Fibroblast of villous mesenchyme (primary cell): ENCODE results near the gene PIM3. TPM values are rescaled to one million over a fixed set of nuclear protein-coding genes. Genes with fewer than 3 reads are reported as not detected.

Experiments used
- DNase-seq: peaks from one replicate; pipeline ENCODE4 v3.0.0-alpha.2; 2010; ENCODE audit warnings: low read depth
- H3K4me3 ChIP-seq: 2 replicates; pipeline ENCODE4 v1.5.1; 2011; ENCODE audit warnings: low read depth, mild to moderate bottlenecking, low read length
- CTCF ChIP-seq: IDR thresholded peaks from 2 replicates; pipeline ENCODE4 v1.5.1; 2012; ENCODE audit warnings: low read depth, mild to moderate bottlenecking, low read length; ENCODE audit not compliant: insufficient read depth
- total RNA-seq: library from RNA; depleted of rRNA; stranded (reverse); fragments of >200 nt; gene quantifications from 2 replicates; pipeline ENCODE4 v1.2.3, GENCODE V29; 2012

PIM3 gene
- total RNA-seq, 1 donor = 32.0 TPM

- no peak for DNase-seq
- no peak for TF ChIP-seq CTCF
- H3K4me3 ChIP-seq = no peak overlapping the region
Measured at GRCh38 chr22:49949914-49950292, 10.7 kb upstream of the PIM3 start.

- H3K4me3 ChIP-seq = no peak overlapping the region
- no peak for TF ChIP-seq CTCF
- no peak for DNase-seq
Measured at GRCh38 chr22:49950396-49950994, 10.1 kb upstream of the PIM3 start.

DNA sequence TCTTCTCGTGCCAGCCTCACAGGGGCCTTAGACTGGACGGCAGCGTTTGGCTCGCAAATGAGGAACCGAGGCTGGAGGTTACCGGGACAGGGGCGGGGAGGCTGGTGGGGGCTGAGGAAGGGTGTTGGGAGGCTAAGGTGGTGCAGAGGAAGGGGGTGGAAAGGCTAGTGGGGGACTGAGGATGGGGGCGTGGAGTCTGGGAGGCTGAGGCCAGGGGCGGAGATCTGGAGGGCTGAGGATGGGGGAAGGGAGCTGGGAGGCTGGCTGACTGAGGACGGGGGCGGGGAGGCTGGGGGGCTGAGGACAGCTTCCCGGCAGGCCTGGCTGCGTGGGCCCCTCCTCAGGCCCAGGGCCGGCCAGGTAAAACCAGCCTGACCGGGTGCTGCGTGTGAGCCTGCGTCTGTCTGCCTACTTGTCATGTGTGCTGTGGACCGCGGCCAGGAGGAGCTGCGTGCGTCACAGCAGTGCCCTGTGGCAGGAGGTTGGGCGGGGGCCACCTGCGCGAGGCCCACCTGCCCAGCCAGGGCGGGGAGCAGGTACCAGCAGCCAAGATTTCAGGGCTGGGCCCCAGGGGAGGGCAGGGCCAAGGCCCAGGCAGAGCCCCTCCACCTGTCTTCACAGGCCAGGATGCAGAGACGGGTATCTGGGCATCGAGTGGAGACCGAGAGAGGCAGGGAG is 9.4 kb upstream of the PIM3 start:
- H3K4me3 ChIP-seq = no peak overlapping the region
- TF ChIP-seq CTCF = no peak
- DNase-seq = no peak

GRCh38 chr22:49951678-49951985 is 8.9 kb upstream of the PIM3 start:
- no peak for DNase-seq
- H3K4me3 ChIP-seq = no peak overlapping the region
- no peak for TF ChIP-seq CTCF

DNA sequence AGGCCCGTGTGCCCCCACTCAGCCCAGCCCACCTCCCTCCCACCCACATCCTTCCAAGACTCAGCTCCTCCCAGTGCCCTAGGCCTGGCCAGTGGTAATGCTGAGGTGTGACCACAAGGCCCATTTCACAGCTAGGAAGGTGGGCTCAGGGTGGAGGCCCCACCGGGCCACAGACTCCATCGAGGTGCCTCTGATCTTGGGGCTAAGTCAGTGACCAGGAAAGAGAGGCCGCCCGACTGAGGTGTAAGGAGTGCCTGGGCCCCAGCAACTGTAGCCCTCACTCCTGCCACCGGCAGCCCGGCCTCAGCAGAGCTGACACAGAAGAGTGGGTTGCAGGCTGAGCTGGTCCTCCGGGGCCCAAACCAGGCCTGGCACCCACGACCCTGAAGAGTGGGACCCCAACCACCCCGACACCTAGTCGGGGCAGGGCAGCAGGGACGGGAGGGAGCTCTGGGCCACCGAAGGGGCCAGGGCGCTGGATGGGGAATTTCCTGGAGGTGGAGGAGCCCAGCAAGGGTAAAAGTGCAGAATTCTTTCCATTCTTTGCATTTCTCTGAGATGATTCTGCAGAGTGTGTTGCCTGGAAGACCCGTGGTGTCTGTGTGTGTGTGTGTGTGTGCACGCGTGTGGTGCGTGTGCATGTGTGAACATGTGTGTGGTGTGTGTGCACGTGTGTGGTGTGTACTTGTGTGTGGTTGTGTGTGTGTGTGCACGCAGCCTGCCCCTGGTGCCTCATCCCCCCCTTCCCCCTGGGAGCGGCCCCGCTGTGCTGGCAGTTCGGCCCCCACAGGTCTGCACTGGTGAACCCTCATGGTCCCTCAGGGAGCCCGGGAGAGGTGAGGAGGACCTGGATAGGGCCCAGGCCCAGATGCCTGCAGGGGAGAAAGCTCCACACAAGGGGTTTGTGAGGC is 8.3 kb upstream of the PIM3 start:
- DNase-seq = peak; percentile 32
- H3K4me3 ChIP-seq = no peak overlapping the region
- no peak for TF ChIP-seq CTCF

- no peak for TF ChIP-seq CTCF
- H3K4me3 ChIP-seq = no peak overlapping the region
- no peak for DNase-seq
Measured at GRCh38 chr22:49953027-49953679, 7.4 kb upstream of the PIM3 start.
